ENCODE data around the gene PARP9. TPM values are rescaled to one million over a fixed set of nuclear protein-coding genes. Genes with fewer than 3 reads are reported as not detected.

PARP9 gene
- total and polyA plus RNA-seq, 10 of the 15 experiments (the other 5 are each of a cell fraction or from before 2014, with no cell fraction given) = 34.0 to 122 (median 46.1) TPM

GRCh38 chr3:122536632-122537001, 27.5 kb downstream of the PARP9 start (continued):
- TF ChIP-seq SKIL (IDR thresholded peaks at IDR 0.05; ENCODE audit: low read depth, poor library complexity, severe bottlenecking) = no peak

GRCh38 chr3:122535964-122536631, 28.0 kb downstream of the PARP9 start:
- WGBS (ENCODE audit: insufficient coverage, insufficient replicate concordance, low lambda C conversion rate, missing lambda C conversion rate) = 91% methylated on average over 6 of the region's 6 CpGs
- CTCF ChIA-PET = interaction anchor here (0.8 to 2.7 kb wide), 3 partner anchors 22 to 78 kb away, joined by 4 to 8 read pairs (median 4); no protein-coding TSS in a partner anchor
- in situ Hi-C loops (cut with MboI) = loop anchor here (10.0 kb wide), 1 partner anchor 991 kb away; the partner anchor contains the start of gene POLQ
- DNase-seq (ENCODE audit: low read depth, low spot score) (no peak), ATAC-seq (no peak), FAIRE-seq (no peak)
- peaks cover 5 to 18% of the 10 kb centered on the region in 2 experiments for H3K36me3 ChIP-seq (ENCODE audit: control insufficient read depth in 2 of 2, insufficient read depth in 2 of 2, low read length in 1 of 2)
- intact Hi-C loops (cut with micrococcal nuclease; ENCODE audit: unreplicated experiment) = loop anchor here (2.0 to 10.0 kb wide), 2 partner anchors 77 to 141 kb away; no protein-coding TSS in a partner anchor
- no peaks in the 10 kb centered on the region for H3K27me3 ChIP-seq (replicated peaks in 1 of 2; ENCODE audit: control insufficient read depth in 2 of 2, insufficient read depth in 2 of 2, low read length in 1 of 2)
- RAD21 ChIA-PET (ENCODE audit: unreplicated experiment) = no interaction called here
- no peaks in the 10 kb centered on the region for H4K20me1 ChIP-seq (ENCODE audit: control insufficient read depth, insufficient read depth)
- no peak overlapping the region for H3K27ac ChIP-seq (ENCODE audit: control insufficient read depth, insufficient read depth)
- H3K4me1 ChIP-seq (ENCODE audit: control insufficient read depth, insufficient read depth, low read length) = peaks cover 6% of the 10 kb centered on the region
- no TSS peak for BruUV-seq (replicated peaks)
- H3K4me2 ChIP-seq (ENCODE audit: control insufficient read depth, insufficient read depth) = no peak overlapping the region
- no peaks in the 10 kb centered on the region for H3K79me2 ChIP-seq (ENCODE audit: control insufficient read depth, insufficient read depth, low read length)
- H3K9ac ChIP-seq (ENCODE audit: control insufficient read depth, insufficient read depth, low read length) = no peak overlapping the region
- H2AFZ ChIP-seq (ENCODE audit: control insufficient read depth, low read depth, low read length) = no peak overlapping the region
- no peaks in the 10 kb centered on the region for H3K9me3 ChIP-seq (replicated peaks; ENCODE audit: control insufficient read depth, insufficient read depth, low read length)
- SMC1A ChIA-PET (ENCODE audit: uncharacterized antibody, unreplicated experiment) = interaction anchor here (0.9 to 1.7 kb wide), 3 partner anchors 10 to 13 kb away, joined by 3 to 6 read pairs (median 4); no protein-coding TSS in a partner anchor
- POLR2A ChIA-PET = interaction anchor here (1.0 kb wide), 2 partner anchors 20 to 177 kb away, joined by 3 read pairs; no protein-coding TSS in a partner anchor
- H3K4me3 ChIP-seq = no peak overlapping the region
- TF ChIP-seq ASH2L (IDR thresholded peaks at IDR 0.05; ENCODE audit: borderline replicate concordance, low read depth) (no peak), GATAD2B (conservative IDR thresholded peaks at IDR 0.05; ENCODE audit: low read depth) (no peak), LARP7 (IDR thresholded peaks at IDR 0.05) (no peak), TCF12 (IDR thresholded peaks at IDR 0.05; ENCODE audit: low read depth, low read length) (no peak), BRCA1 (IDR thresholded peaks at IDR 0.05; ENCODE audit: low read depth, low read length) (no peak), CHD4 (IDR thresholded peaks at IDR 0.05) (no peak), MYB (IDR thresholded peaks at IDR 0.05; ENCODE audit: borderline replicate concordance, low read depth, low read length) (no peak), CBX3 (IDR thresholded peaks at IDR 0.05; ENCODE audit: borderline replicate concordance, low read depth) (no peak), MEF2A (IDR thresholded peaks at IDR 0.05; ENCODE audit: insufficient read depth, low read depth, low read length) (no peak), PKNOX1 (IDR thresholded peaks at IDR 0.05) (no peak), HDAC2 (IDR thresholded peaks at IDR 0.05) (no peak), RAD51 (IDR thresholded peaks at IDR 0.05) (no peak), CHD1 (IDR thresholded peaks at IDR 0.05; ENCODE audit: low read depth, low read length) (no peak), POLR2A (IDR thresholded peaks at IDR 0.05; ENCODE audit: low read depth, low read length) (no peak), TAF1 (IDR thresholded peaks at IDR 0.05; ENCODE audit: borderline replicate concordance, low read depth, low read length) (no peak), TCF7 (IDR thresholded peaks at IDR 0.05; ENCODE audit: borderline replicate concordance) (no peak), E2F8 (IDR thresholded peaks at IDR 0.05; ENCODE audit: low read depth, partially characterized antibody) (no peak), TBL1XR1 (IDR thresholded peaks at IDR 0.05; ENCODE audit: low read depth, low read length) (no peak)

Data from GM12878 (cell line).